Naive thymus-derived CD4-positive, alpha-beta T cell (primary cell): ENCODE measurements around the gene THSD4. TPM values are rescaled to one million over a fixed set of nuclear protein-coding genes. Genes with fewer than 3 reads are reported as not detected.

ENCODE experiments used
- ATAC-seq: fragments of 150-1000 bp; cut with Tn5 transposase; 2 replicates; pipeline ENCODE4 v1.10.0; 2021; ENCODE audit warnings: mild to moderate bottlenecking, moderate library complexity
- CTCF ChIA-PET: fragments of 350-600 bp; sonication (Branson Sonifier 250); formaldehyde crosslinking; loops from one replicate; lab custom pipeline; 2021; ENCODE audit warnings: antibody characterized with exemption; lab: Charles Lee
- POLR2A ChIA-PET: fragments of 350-600 bp; sonication (Branson Sonifier 250); formaldehyde crosslinking; loops from one replicate; lab custom pipeline; 2021; ENCODE audit warnings: antibody characterized with exemption, inconsistent platforms; lab: Charles Lee
- DNase-seq, 9 donors: peaks; one replicate each; pipeline versions ENCODE4 v3.0.0 to v3.0.0-alpha.2; 2020 to 2022; ENCODE audit warnings: mixed read lengths in 1 of 9
- H3K27ac ChIP-seq: one replicate; pipeline ENCODE4 v1.7.0; 2013; ENCODE audit warnings: mild to moderate bottlenecking, low read depth, low read length, moderate library complexity
- H3K27me3 ChIP-seq, 2 donors: one replicate each; pipeline ENCODE4 v1.7.0; 2013; ENCODE audit warnings: low read length in 2 of 2, mild to moderate bottlenecking in 2 of 2, moderate library complexity in 2 of 2; ENCODE audit not compliant: control insufficient read depth in 2 of 2, insufficient read depth in 2 of 2
- H3K36me3 ChIP-seq, 3 experiments: 1 replicate in 2 of 3; 2 replicates in 1 of 3; pipeline ENCODE4 v1.7.0; 2013; ENCODE audit warnings: low read length in 3 of 3, mild to moderate bottlenecking in 3 of 3, moderate library complexity in 1 of 3; ENCODE audit not compliant: insufficient read depth in 3 of 3, control insufficient read depth in 2 of 3
- H3K4me1 ChIP-seq, 2 donors: one replicate each; pipeline ENCODE4 v1.7.0; 2013; ENCODE audit warnings: low read length in 2 of 2, mild to moderate bottlenecking in 2 of 2, moderate library complexity in 1 of 2; ENCODE audit not compliant: control insufficient read depth in 2 of 2, insufficient read depth in 2 of 2
- H3K4me3 ChIP-seq: 2 replicates; pipeline ENCODE4 v1.7.0; 2013; ENCODE audit warnings: mild to moderate bottlenecking, low read length
- H3K9me3 ChIP-seq, 3 experiments: 1 replicate in 2 of 3; 2 replicates in 1 of 3; pipeline ENCODE4 v1.7.0; 2013; ENCODE audit warnings: low read length in 3 of 3; ENCODE audit not compliant: control insufficient read depth in 2 of 3
- H3K27ac Mint-ChIP-seq, 9 donors: one replicate each; pipeline ENCODE4 v1.8.0; 2020 to 2022; ENCODE audit warnings: mixed read lengths in 9 of 9, mild to moderate bottlenecking in 8 of 9, moderate library complexity in 5 of 9, inconsistent platforms in 2 of 9
- H3K27me3 Mint-ChIP-seq, 5 donors: one replicate each; pipeline ENCODE4 v1.8.0; 2021 to 2022; ENCODE audit warnings: mixed read lengths in 5 of 5, mild to moderate bottlenecking in 1 of 5
- H3K36me3 Mint-ChIP-seq, 5 donors: one replicate each; pipeline ENCODE4 v1.8.0; 2020 to 2022; ENCODE audit warnings: mixed read lengths in 5 of 5, mild to moderate bottlenecking in 3 of 5, inconsistent platforms in 1 of 5
- H3K4me1 Mint-ChIP-seq, 7 donors: one replicate each; pipeline ENCODE4 v1.8.0; 2020 to 2022; ENCODE audit warnings: mixed read lengths in 7 of 7, mild to moderate bottlenecking in 3 of 7, inconsistent platforms in 1 of 7
- H3K4me3 Mint-ChIP-seq, 10 donors: one replicate each; pipeline ENCODE4 v1.8.0; 2020 to 2022; ENCODE audit warnings: mild to moderate bottlenecking in 10 of 10, mixed read lengths in 10 of 10, moderate library complexity in 6 of 10, inconsistent platforms in 2 of 10
- H3K9me3 Mint-ChIP-seq, 11 donors: one replicate each; pipeline ENCODE4 v1.8.0; 2020 to 2022; ENCODE audit warnings: mixed read lengths in 11 of 11, mild to moderate bottlenecking in 4 of 11, inconsistent platforms in 1 of 11, moderate library complexity in 1 of 11
- intact Hi-C, 2 donors: fragments of 100-400 bp; cut with micrococcal nuclease; formaldehyde crosslinking; loops; one replicate each; pipeline ENCODE4 v1.15.1; 2023
- polyA plus RNA-seq, 2 donors: library from polyadenylated mRNA; unstranded; fragments of 300-500 nt; fragmentation: Illumina TruSeq; gene quantifications; one replicate each; pipeline ENCODE4 v1.2.3, GENCODE V29; 2021
- total RNA-seq, 6 experiments: library from RNA in 5 of 6; stranded (reverse) in 5 of 6; gene quantifications; 1 replicate in 5 of 6; 2 replicates in 1 of 6; pipeline ENCODE4 v1.2.3 and lab custom pipeline; 2021 to 2026

The THSD4 gene
- total and polyA plus RNA-seq, 7 experiments from 2014 or later: not detected

DNA sequence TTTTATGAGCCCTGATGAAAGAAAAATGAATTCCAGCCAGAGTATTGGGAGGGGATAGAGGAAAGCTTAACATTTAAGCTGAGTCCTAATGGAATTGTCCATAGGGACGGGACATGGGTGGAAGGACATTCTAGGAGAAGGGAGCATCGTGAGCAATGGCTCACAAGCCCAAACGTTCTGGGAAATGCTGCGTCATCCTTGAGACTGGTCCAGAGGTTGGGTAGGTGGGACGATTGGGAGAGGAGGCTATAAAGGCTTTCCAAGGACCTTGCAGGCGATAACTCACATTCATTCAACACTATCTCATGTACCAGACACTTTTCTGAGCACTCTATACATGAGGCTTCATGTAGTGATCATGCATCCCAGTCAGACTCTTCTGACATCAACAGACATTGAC, 237.5 kb downstream of the THSD4 start:
- Histone ChIP-seq H3K27ac (no peak overlapping the region), H3K9me3 (no peaks in the 10 kb centered on the region), H3K27me3 (no peaks in the 10 kb centered on the region), H3K36me3 (no peaks in the 10 kb centered on the region), H3K4me1 (no peaks in the 10 kb centered on the region), H3K4me3 (no peak overlapping the region)
- H3K4me3 Mint-ChIP-seq: peak overlapping the region in 1 of 10 donors; percentile 27
- intact Hi-C loops: no loop called here
- H3K4me1 Mint-ChIP-seq: peaks cover 0 to 23% (median 7%) of the 10 kb centered on the region in 7 donors
- H3K9me3 Mint-ChIP-seq: peaks cover 0 to 4% (median 0%) of the 10 kb centered on the region in 11 donors
- POLR2A ChIA-PET: no interaction called here
- no peak for ATAC-seq
- H3K36me3 Mint-ChIP-seq: no peaks in the 10 kb centered on the region
- CTCF ChIA-PET: no interaction called here
- DNase-seq: no peak
- H3K27me3 Mint-ChIP-seq: peaks cover 8 to 16% (median 11%) of the 10 kb centered on the region in 5 donors
- H3K27ac Mint-ChIP-seq: no peak overlapping the region

DNA sequence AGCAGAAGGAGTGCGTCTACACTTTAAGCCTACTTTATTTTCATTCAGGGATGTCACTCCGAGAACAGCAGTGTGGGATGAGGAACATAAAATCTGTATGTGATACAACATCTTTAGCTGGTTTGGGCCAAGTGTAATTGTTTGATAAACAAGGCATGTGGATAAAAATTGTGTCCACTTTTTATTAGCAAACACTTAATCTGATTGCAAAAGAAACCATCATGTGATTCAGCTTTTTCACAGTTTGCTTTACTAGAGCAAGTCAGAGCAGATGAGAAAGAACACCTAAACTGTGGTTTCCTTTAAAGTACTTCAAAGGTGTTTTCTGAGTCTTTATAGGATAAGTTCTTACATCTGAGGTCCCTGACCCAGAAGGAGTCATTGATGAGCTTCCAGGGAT, 237.9 kb downstream of the THSD4 start:
- POLR2A ChIA-PET: no interaction called here
- ATAC-seq (no peak), DNase-seq (peak in 1 of 9 donors; percentile 2)
- H3K4me1 Mint-ChIP-seq: peaks cover 0 to 23% (median 7%) of the 10 kb centered on the region in 7 donors
- H3K27ac ChIP-seq: no peak overlapping the region
- H3K27me3 ChIP-seq: no peaks in the 10 kb centered on the region
- H3K36me3 Mint-ChIP-seq: no peaks in the 10 kb centered on the region
- no peak overlapping the region for H3K4me3 Mint-ChIP-seq
- CTCF ChIA-PET: no interaction called here
- no peak overlapping the region for H3K4me3 ChIP-seq
- H3K27me3 Mint-ChIP-seq: peaks cover 6 to 16% (median 8%) of the 10 kb centered on the region in 5 donors
- no peaks in the 10 kb centered on the region for H3K9me3 ChIP-seq
- no peaks in the 10 kb centered on the region for H3K36me3 ChIP-seq
- intact Hi-C loops: no loop called here
- peaks cover 0 to 4% (median 0%) of the 10 kb centered on the region in 11 donors for H3K9me3 Mint-ChIP-seq
- no peak overlapping the region for H3K27ac Mint-ChIP-seq
- no peaks in the 10 kb centered on the region for H3K4me1 ChIP-seq

DNA sequence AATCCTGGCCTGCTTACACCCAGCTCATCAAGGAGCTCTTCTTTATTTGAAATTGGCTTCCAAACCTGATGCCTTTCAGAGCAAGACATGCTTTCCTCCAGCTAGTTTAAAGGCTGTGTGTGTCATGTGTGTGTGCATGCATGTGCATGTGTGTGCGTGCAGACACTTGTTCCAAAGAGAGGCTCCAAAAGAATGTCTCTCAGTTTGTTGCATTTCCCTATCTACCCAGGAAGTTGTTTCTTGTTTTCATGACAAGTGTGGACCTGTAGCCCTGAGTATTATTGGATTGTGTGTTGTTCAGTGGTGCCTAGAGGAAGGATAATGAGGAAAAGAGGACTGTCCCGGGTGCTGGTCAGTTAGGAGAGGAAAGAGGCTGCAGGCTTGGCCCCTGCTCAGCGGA, 240.0 kb downstream of the THSD4 start:
- DNase-seq: no peak
- Mint-ChIP-seq H3K27me3 (peaks cover 0 to 10% (median 8%) of the 10 kb centered on the region in 5 donors), H3K4me1 (peaks cover 0 to 23% (median 7%) of the 10 kb centered on the region in 7 donors), H3K9me3 (peaks cover 0 to 4% (median 0%) of the 10 kb centered on the region in 11 donors), H3K4me3 (no peak overlapping the region), H3K36me3 (no peaks in the 10 kb centered on the region), H3K27ac (no peak overlapping the region)
- Histone ChIP-seq H3K4me1 (no peaks in the 10 kb centered on the region), H3K9me3 (no peaks in the 10 kb centered on the region), H3K27me3 (no peaks in the 10 kb centered on the region), H3K4me3 (no peak overlapping the region), H3K36me3 (no peaks in the 10 kb centered on the region), H3K27ac (no peak overlapping the region)
- intact Hi-C loops: no loop called here
- ATAC-seq: no peak
- ChIA-PET POLR2A (no interaction called here), CTCF (no interaction called here)

- Histone ChIP-seq H3K27ac (no peak overlapping the region), H3K36me3 (no peaks in the 10 kb centered on the region), H3K4me1 (no peaks in the 10 kb centered on the region), H3K4me3 (no peak overlapping the region), H3K9me3 (no peaks in the 10 kb centered on the region), H3K27me3 (no peaks in the 10 kb centered on the region)
- intact Hi-C loops: no loop called here
- Mint-ChIP-seq H3K9me3 (peaks cover 0 to 5% (median 0%) of the 10 kb centered on the region in 11 donors), H3K27me3 (peaks cover 0 to 10% (median 8%) of the 10 kb centered on the region in 5 donors), H3K4me1 (peaks cover 0 to 23% (median 7%) of the 10 kb centered on the region in 7 donors), H3K36me3 (no peaks in the 10 kb centered on the region), H3K27ac (no peak overlapping the region), H3K4me3 (no peak overlapping the region)
- CTCF ChIA-PET: no interaction called here
- POLR2A ChIA-PET: no interaction called here
- no peak for ATAC-seq
- DNase-seq: no peak
These were observed 242.1 kb downstream of the THSD4 start for GRCh38 chr15:71357321-71357732.

DNA sequence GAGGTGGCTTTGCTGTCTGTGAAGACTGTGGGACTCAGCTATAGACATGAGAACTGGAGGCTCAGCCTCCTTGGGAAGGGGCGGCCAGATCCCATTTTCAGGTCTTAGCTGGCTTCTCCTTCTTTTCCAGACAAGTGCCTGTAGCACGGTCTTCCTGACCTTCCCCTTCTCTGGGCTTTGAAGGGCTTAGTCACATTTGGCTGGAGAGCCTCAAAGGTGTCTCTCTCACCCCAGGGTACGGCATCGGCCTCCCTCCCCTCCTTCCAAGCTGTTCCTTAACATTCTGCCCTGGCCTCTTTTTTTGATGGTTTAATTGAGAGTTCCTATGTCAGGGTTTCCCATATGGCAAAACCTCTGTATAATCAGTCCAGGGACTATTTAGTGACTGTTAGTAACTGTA, 242.7 kb downstream of the THSD4 start:
- Histone ChIP-seq H3K27ac (no peak overlapping the region), H3K36me3 (no peaks in the 10 kb centered on the region), H3K9me3 (no peaks in the 10 kb centered on the region), H3K4me1 (no peaks in the 10 kb centered on the region), H3K4me3 (no peak overlapping the region), H3K27me3 (no peaks in the 10 kb centered on the region)
- Mint-ChIP-seq H3K9me3 (peaks cover 0 to 5% (median 0%) of the 10 kb centered on the region in 11 donors), H3K4me1 (peaks cover 0 to 16% (median 3%) of the 10 kb centered on the region in 7 donors), H3K27ac (no peak overlapping the region), H3K27me3 (peaks cover 0 to 10% (median 8%) of the 10 kb centered on the region in 5 donors), H3K36me3 (no peaks in the 10 kb centered on the region), H3K4me3 (no peak overlapping the region)
- intact Hi-C loops: no loop called here
- ChIA-PET CTCF (no interaction called here), POLR2A (no interaction called here)
- ATAC-seq: no peak
- DNase-seq: no peak

- POLR2A ChIA-PET: no interaction called here
- Histone ChIP-seq H3K4me3 (no peak overlapping the region), H3K36me3 (no peaks in the 10 kb centered on the region), H3K9me3 (no peaks in the 10 kb centered on the region), H3K27me3 (no peaks in the 10 kb centered on the region), H3K4me1 (no peaks in the 10 kb centered on the region), H3K27ac (no peak overlapping the region)
- DNase-seq: no peak
- Mint-ChIP-seq H3K9me3 (peaks cover 0 to 5% (median 0%) of the 10 kb centered on the region in 11 donors), H3K27me3 (peaks cover 0 to 13% (median 6%) of the 10 kb centered on the region in 5 donors), H3K4me3 (no peak overlapping the region), H3K36me3 (no peaks in the 10 kb centered on the region), H3K27ac (peak overlapping the region in 2 of 9 donors; percentile 9 to 26), H3K4me1 (peaks cover 0 to 7% (median 0%) of the 10 kb centered on the region in 7 donors)
- ATAC-seq: no peak
- CTCF ChIA-PET: no interaction called here
- intact Hi-C loops: no loop called here
These were observed 244.0 kb downstream of the THSD4 start for GRCh38 chr15:71359246-71359645.

DNA sequence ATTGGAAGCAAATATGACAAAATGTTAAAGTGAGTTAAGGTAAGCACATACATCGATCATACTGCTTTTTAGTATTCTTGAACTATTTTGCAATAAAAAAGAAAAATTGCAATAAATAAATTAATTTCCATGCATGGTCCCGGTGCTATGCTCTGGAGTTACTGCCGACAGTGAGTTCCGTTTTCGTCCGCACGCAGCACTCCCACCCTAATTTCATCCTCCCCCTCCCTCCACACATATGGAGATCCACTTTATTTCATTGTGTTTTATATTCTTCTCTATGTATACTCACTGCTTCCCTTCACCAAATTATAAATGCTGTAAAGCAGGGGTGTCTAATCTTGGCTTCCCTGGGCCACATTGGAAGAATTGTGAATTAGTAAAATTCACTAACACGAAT, 247.3 kb downstream of the THSD4 start:
- intact Hi-C loops: no loop called here
- Histone ChIP-seq H3K27ac (no peak overlapping the region), H3K4me3 (no peak overlapping the region), H3K27me3 (no peaks in the 10 kb centered on the region), H3K9me3 (no peaks in the 10 kb centered on the region), H3K36me3 (no peaks in the 10 kb centered on the region), H3K4me1 (no peaks in the 10 kb centered on the region)
- ChIA-PET POLR2A (no interaction called here), CTCF (no interaction called here)
- peaks cover 0 to 8% (median 4%) of the 10 kb centered on the region in 5 donors for H3K36me3 Mint-ChIP-seq
- H3K4me1 Mint-ChIP-seq: peaks cover 0 to 6% (median 0%) of the 10 kb centered on the region in 7 donors
- DNase-seq (no peak), ATAC-seq (no peak)
- H3K27me3 Mint-ChIP-seq: peaks cover 0 to 10% (median 7%) of the 10 kb centered on the region in 5 donors
- H3K9me3 Mint-ChIP-seq: peaks cover 0 to 13% (median 5%) of the 10 kb centered on the region in 11 donors
- no peak overlapping the region for H3K27ac Mint-ChIP-seq
- H3K4me3 Mint-ChIP-seq: no peak overlapping the region
